ENCODE results near the gene RAB7A.

- TF ChIP-seq EZH2phosphoT487 (IDR thresholded peaks at IDR 0.05; ENCODE audit: insufficient read depth, low read depth) (no peak), EZH2 (IDR thresholded peaks at IDR 0.05; ENCODE audit: insufficient read depth, poor library complexity, severe bottlenecking) (no peak)
These were observed 44.4 kb downstream of the RAB7A start for GRCh38 chr3:128770387-128770786.
